T-helper 2 cell treated with Interferon-gamma antibody and Interleukin-4, amounts not matched to agents 100 ng/mL and 5 ng/mL, for 36 hours (primary cell): ENCODE results near the gene LRRC57. TPM values are rescaled to one million over a fixed set of nuclear protein-coding genes. Genes with fewer than 3 reads are reported as not detected.

Experiments used
- intact Hi-C: fragments of 100-400 bp; cut with micrococcal nuclease; formaldehyde crosslinking; loops from one replicate; pipeline ENCODE4 v1.15.1; 2023
- total RNA-seq: library from RNA; stranded (reverse); gene quantifications from 2 replicates; pipeline ENCODE4 v1.2.3, GENCODE V29; 2022

Gene LRRC57
- total RNA-seq, 1 donor from 2014 or later: 22.4 TPM

DNA sequence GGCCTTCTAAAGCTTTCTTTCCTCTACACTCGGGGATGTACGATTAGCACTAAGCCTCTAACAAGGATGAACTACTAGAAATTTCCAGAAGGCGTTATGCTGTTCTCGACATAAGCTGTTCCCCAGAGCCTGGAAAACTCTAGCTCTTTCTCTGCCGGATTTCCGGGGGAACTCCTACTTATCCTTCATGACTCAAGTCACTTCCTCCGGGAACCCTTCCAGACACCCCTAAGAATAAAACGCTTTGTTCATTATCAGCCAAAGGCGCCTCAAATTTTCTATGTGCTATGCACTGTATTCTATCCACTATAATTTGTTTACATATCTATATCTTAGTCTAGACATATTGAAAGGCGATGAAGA, 53.6 kb downstream of the LRRC57 start:
- intact Hi-C loops: loop anchor here (1.0 to 10.0 kb wide), 3 partner anchors 80 to 430 kb away; partner anchors contain the start of genes GANC, STARD9, TMEM87A and TTBK2

DNA sequence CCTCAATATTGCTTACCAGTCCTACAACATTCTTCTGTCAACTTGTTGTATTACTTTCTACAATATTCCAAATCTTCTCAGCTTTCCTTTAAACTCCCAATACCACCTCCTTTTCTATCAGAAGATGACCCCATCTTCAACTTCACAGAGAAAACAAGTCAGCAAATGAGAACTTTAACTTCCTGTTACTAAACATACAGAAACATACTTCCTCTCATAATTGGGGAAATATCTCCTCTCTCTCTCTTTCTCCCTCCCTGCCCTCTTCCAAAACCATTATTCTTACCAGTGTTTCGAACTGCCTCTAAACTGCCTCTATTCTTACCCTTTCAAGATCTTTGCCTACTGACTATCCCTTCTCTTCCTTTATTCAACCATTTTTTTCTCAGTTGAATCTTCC, 54.9 kb downstream of the LRRC57 start:
- intact Hi-C loops: loop anchor here (5.0 to 10.0 kb wide), 2 partner anchors 221 to 431 kb away; partner anchors contain the start of genes GANC, TMEM87A and TTBK2

DNA sequence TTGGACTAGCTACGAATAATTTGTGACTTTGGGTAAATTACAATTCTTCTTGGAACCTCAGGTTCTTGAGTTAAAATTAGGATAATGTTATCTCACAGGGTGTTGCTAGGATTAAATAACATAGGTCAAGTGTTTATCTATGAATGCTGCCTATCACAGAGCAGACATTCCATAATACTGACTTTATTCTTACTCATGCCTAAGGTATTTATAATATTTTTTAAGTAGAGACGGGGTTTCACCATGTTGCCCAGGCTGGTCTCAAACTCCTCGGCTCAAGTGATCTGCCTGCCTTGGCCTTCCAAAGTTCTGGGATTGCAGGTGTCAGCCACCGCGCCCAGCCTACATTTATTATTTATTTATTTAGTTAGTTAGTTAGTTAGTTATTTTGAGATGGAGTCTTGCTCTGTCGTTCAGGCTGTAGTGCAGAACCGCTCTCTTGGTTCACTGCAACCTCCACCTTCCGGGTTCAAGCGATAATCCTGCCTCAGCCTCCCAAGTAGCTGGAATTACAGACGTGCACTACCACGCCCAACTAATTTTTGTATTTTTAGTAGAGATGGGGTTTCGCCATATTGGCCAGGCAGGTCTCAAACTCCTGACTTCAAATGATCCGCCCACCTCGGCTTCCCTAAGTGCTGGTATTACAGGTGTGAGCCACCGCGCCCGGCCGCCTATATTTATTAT, 56.9 kb downstream of the LRRC57 start:
- intact Hi-C loops: loop anchor here (1.0 to 10.0 kb wide), 3 partner anchors 57 to 433 kb away; partner anchors contain the start of genes GANC, HAUS2, LRRC57 and TMEM87A

DNA sequence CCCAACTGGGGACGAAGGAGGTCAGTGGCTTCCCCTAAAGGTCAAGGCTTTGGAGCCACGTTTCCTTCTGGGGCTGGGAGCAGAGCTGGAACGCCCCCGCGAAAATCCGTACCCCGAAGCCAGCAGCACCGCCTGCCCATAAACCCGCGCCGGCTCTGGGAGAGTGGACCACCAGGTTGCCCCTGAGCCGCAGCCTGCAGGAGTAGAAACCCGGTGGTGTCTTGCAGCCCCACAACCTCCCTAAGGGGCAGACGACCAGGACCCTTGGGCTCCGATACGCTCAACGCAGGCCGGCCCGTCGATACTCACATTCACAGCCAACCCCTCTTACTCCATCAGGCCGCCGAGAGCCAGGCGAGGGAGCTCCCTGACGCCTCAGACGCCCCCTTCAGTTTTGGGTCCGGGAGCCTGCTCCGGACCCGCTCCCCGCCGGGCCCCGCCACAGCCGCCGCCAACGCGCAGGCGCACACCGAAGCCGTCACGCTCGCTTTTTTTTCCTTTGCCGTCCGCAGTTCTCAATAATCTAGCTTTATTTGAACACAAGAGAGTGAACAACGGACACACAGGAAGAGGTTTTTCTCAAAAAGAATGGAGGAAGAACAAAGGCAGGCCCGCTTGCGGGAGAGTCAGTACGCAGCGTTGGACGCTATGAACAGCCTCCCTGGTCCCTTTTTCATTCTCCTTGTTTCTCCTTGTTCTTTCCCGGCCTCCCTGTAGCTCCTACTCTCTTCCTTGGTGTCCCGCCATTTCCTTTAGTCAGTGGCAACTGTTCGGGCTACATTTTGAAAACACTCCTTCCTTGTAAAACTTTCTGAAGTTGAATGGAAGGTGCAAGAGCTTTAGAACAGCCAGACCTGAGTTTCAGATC, 57.7 kb downstream of the LRRC57 start, which contains the start of gene ZNF106:
TSS of gene ZNF106 (minus strand) at position 471 of the 868 bp plus-strand sequence. CDS start 18,852 bp downstream, outside the sequence.
- intact Hi-C loops: loop anchor here (1.0 to 10.0 kb wide), 3 partner anchors 57 to 434 kb away; partner anchors contain the start of genes GANC, HAUS2, LRRC57 and TMEM87A

DNA sequence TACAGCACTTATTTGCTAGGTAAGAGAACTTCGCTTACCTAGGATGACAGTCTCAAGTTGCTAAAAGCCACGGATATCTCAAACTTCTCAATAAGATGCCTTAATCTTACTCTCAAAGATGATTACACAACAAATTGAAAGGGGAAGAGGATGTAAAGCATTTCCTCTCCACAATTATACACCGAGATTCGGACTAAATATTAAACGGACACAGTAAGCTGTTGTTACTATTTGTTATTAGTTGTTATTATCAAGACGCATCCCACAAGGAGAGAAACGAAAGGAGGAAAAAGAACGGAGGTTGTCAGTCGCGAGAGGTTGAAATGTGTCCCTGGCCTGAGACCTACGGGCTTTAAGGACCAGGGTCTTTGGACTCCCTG, 58.3 kb downstream of the LRRC57 start:
- intact Hi-C loops: loop anchor here (5.0 to 10.0 kb wide), 2 partner anchors 218 to 435 kb away; partner anchors contain the start of genes GANC, TMEM87A and TTBK2

Other genes starting within 250 kb of the LRRC57 start
- gene CAPN3, start 189.3 kb downstream of the LRRC57 start, total RNA-seq: 3.1 and 4.7 TPM in 2 replicates
- gene ZNF106, start 57.7 kb downstream of the LRRC57 start, total RNA-seq: 45.1 and 49.6 TPM in 2 replicates
- 58.6 and 62.3 TPM in 2 replicates for gene SNAP23, start 53.2 kb downstream of the LRRC57 start, total RNA-seq
- 42.1 and 45.1 TPM in 2 replicates for gene HAUS2, start within 50 bp of the LRRC57 start, total RNA-seq
- 11.7 and 14.4 TPM in 2 replicates for gene STARD9, start 26.8 kb upstream of the LRRC57 start, total RNA-seq
- 21.7 and 27.6 TPM in 2 replicates for gene CDAN1, start 188.3 kb upstream of the LRRC57 start, total RNA-seq